Fibroblast of lung (primary cell): ENCODE measurements around the gene CCR5. TPM values are rescaled to one million over a fixed set of nuclear protein-coding genes. Genes with fewer than 3 reads are reported as not detected.

ENCODE experiments used
- DNase-seq, 2 donors: peaks; one replicate each; pipeline versions ENCODE4 v3.0.0 to v3.0.0-alpha.2; 2010; ENCODE audit warnings: low read depth in 2 of 2
- H2AFZ ChIP-seq: 2 replicates; pipeline ENCODE4 v1.5.1; 2012; ENCODE audit warnings: low read length, control low read depth, inconsistent platforms
- H3K27ac ChIP-seq: 2 replicates; pipeline ENCODE4 v1.5.1; 2011; ENCODE audit warnings: low read length, control low read depth; ENCODE audit not compliant: insufficient read depth
- H3K27me3 ChIP-seq: 2 replicates; pipeline ENCODE4 v1.5.1; 2011; ENCODE audit warnings: mild to moderate bottlenecking, low read length; ENCODE audit not compliant: control insufficient read depth, insufficient read depth
- H3K36me3 ChIP-seq: 2 replicates; pipeline ENCODE4 v1.5.1; 2011; ENCODE audit warnings: low read length; ENCODE audit not compliant: control insufficient read depth, insufficient read depth
- H3K4me1 ChIP-seq: 2 replicates; pipeline ENCODE4 v1.5.1; 2011; ENCODE audit warnings: low read length; ENCODE audit not compliant: control insufficient read depth, insufficient read depth; ENCODE audit errors: extremely low read depth
- H3K4me2 ChIP-seq: 2 replicates; pipeline ENCODE4 v1.5.1; 2011; ENCODE audit warnings: low read length, control low read depth; ENCODE audit not compliant: insufficient read depth; ENCODE audit errors: extremely low read depth
- H3K4me3 ChIP-seq, 4 experiments: fragments of 200-600 bp in 1 of 4; sonication (generic) in 1 of 4; replicated peaks in 1 of 4; 2 replicates each; pipeline ENCODE4 v1.5.1; 2011 to 2016; ENCODE audit warnings: low read length in 4 of 4, low read depth in 3 of 4, mild to moderate bottlenecking in 3 of 4, control low read depth in 2 of 4, inconsistent platforms in 1 of 4, mixed read lengths in 1 of 4; ENCODE audit not compliant: insufficient read depth in 1 of 4; ENCODE audit errors: control extremely low read depth in 1 of 4
- H3K79me2 ChIP-seq: 2 replicates; pipeline ENCODE4 v1.5.1; 2012; ENCODE audit warnings: mild to moderate bottlenecking, low read length, inconsistent platforms; ENCODE audit not compliant: control insufficient read depth, insufficient read depth
- H3K9ac ChIP-seq: 2 replicates; pipeline ENCODE4 v1.5.1; 2011; ENCODE audit warnings: mild to moderate bottlenecking, low read length, control low read depth; ENCODE audit not compliant: insufficient read depth
- H3K9me3 ChIP-seq: 2 replicates; pipeline ENCODE4 v1.5.1; 2012; ENCODE audit warnings: low read depth, low read length; ENCODE audit not compliant: control insufficient read depth, insufficient read depth
- H4K20me1 ChIP-seq: 2 replicates; pipeline ENCODE4 v1.5.1; 2011; ENCODE audit warnings: low read length; ENCODE audit not compliant: control insufficient read depth, insufficient read depth; ENCODE audit errors: extremely low read depth
- EZH2 ChIP-seq: IDR thresholded peaks from 2 replicates; pipeline ENCODE4 v1.5.1; 2012; ENCODE audit warnings: low read length, control low read depth, mild to moderate bottlenecking; ENCODE audit errors: missing control alignments
- polyA plus RNA-seq, 2 donors: library from polyadenylated mRNA; depleted of rRNA in 1 of 2; stranded (reverse) in 1 of 2; unstranded in 1 of 2; fragments of >200 nt; gene quantifications; 2 replicates each; pipeline ENCODE4 v1.2.1, GENCODE V29; 2011 to 2012; ENCODE audit warnings: missing spikeins in 1 of 2
- total RNA-seq: library from RNA; depleted of rRNA; stranded (reverse); fragments of >200 nt; gene quantifications from 2 replicates; pipeline ENCODE4 v1.2.1, GENCODE V29; 2014
- TF ChIP-seq, protein P1 (sequence below), 2 donors: IDR thresholded peaks in 1 of 2; conservative IDR thresholded peaks in 1 of 2; 1 replicate in 1 of 2; 2 replicates in 1 of 2; pipeline ENCODE4 v1.5.1; 2011 to 2012; ENCODE audit warnings: low read length in 2 of 2, control low read depth in 1 of 2, inconsistent platforms in 1 of 2, low read depth in 1 of 2, mild to moderate bottlenecking in 1 of 2

Gene CCR5
- total and polyA plus RNA-seq, 2 donors (not counting 1 experiment from before 2014, with no cell fraction given): under 0.01 to 0.15 TPM

DNA sequence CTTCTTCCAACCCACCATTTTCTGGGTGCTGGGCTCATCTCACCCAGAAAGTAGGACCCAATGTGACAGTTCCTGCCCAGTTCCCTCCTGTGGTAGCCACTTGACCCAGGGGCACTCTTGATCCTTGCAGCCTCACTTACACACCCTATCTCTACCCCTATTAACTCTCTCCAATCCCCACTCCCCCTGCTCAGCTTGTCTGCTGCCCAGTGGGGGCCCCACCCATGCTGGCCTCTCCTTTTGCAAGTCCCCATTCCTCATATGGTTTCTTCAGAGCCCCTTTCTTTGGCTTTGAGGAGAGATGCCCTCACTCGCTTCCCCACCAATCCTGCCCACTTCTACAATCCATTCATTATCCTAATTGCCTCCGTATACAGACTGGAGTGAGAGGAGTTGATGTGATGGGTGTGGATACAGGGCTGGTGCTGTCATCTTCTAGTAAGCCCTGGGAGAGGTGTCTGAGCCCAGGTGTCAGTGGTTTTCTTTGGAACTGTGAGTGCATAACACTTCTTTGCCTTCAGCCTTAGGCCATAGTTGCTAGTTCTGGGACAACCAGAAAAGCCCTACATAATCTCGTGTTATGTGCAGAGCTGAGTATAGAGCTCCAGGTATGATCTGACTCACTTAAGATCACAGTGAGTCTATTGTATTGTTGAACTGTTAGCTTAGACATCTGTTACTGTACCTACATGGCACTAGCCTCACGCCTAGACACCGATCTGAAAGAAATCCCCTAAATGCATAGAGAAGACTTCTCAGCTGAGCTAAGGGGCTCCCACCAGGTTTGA is 4.8 kb upstream of the CCR5 start:
- no peak overlapping the region for H3K27ac ChIP-seq
- H4K20me1 ChIP-seq: no peaks in the 10 kb centered on the region
- DNase-seq: no peak
- no peak overlapping the region for H3K4me3 ChIP-seq
- peaks cover 4% of the 10 kb centered on the region for H3K27me3 ChIP-seq
- H2AFZ ChIP-seq: no peak overlapping the region
- H3K9me3 ChIP-seq: no peaks in the 10 kb centered on the region
- no peaks in the 10 kb centered on the region for H3K4me1 ChIP-seq
- TF ChIP-seq, protein P1, sequence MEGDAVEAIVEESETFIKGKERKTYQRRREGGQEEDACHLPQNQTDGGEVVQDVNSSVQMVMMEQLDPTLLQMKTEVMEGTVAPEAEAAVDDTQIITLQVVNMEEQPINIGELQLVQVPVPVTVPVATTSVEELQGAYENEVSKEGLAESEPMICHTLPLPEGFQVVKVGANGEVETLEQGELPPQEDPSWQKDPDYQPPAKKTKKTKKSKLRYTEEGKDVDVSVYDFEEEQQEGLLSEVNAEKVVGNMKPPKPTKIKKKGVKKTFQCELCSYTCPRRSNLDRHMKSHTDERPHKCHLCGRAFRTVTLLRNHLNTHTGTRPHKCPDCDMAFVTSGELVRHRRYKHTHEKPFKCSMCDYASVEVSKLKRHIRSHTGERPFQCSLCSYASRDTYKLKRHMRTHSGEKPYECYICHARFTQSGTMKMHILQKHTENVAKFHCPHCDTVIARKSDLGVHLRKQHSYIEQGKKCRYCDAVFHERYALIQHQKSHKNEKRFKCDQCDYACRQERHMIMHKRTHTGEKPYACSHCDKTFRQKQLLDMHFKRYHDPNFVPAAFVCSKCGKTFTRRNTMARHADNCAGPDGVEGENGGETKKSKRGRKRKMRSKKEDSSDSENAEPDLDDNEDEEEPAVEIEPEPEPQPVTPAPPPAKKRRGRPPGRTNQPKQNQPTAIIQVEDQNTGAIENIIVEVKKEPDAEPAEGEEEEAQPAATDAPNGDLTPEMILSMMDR (conservative IDR thresholded peaks at IDR 0.05 in 1 of 2, IDR thresholded peaks at IDR 0.05 in 1 of 2; ENCODE audit: low read depth in 1 of 2, low read length in 2 of 2): no peak
- no peak for TF ChIP-seq EZH2
- H3K79me2 ChIP-seq: no peaks in the 10 kb centered on the region
- no peak overlapping the region for H3K4me2 ChIP-seq
- H3K36me3 ChIP-seq: no peaks in the 10 kb centered on the region
- H3K9ac ChIP-seq: no peak overlapping the region

DNA sequence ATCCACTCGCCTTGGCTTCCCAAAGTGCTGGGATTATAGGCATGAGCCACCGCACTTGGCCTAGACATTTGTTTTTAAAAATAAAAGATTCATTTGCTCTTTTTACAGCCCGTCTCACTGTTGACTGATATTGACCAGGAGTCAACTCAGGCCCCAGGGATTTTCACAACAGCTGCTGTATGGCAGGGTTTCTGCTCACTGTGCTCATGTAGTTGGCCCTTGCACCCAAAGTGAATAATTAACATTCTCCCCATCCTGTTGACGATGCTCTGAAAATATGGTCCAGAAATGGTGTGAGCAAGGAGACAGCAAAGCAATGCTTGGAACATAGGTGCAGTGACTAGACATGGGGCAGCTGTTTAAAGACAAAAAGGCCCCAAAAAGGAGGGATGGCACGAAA is 2.9 kb upstream of the CCR5 start:
- Histone ChIP-seq H3K4me3 (no peak overlapping the region), H3K4me2 (no peak overlapping the region), H3K27me3 (peaks cover 7% of the 10 kb centered on the region), H2AFZ (no peak overlapping the region), H3K9me3 (no peaks in the 10 kb centered on the region), H3K4me1 (no peaks in the 10 kb centered on the region), H3K79me2 (no peaks in the 10 kb centered on the region), H4K20me1 (no peaks in the 10 kb centered on the region), H3K27ac (no peak overlapping the region), H3K36me3 (no peaks in the 10 kb centered on the region), H3K9ac (no peak overlapping the region)
- TF ChIP-seq, protein P1 (conservative IDR thresholded peaks at IDR 0.05 in 1 of 2, IDR thresholded peaks at IDR 0.05 in 1 of 2; ENCODE audit: low read depth in 1 of 2, low read length in 2 of 2): no peak
- no peak for TF ChIP-seq EZH2
- DNase-seq: no peak

DNA sequence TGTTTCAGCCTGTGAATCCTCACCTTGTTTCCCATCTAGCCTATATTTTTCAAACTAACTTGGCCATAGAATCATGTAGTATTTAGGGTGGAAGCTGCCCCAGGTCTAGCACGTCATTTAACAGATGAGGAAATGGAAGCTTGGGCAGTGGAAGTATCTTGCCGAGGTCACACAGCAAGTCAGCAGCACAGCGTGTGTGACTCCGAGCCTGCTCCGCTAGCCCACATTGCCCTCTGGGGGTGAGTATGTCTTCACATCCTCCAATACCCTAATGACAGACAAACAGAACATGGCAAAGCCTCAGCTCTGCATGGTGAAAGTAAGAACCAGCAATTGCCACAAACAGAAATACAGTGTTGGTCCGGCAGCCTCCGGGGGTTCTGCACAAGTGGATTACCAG is 2.2 kb upstream of the CCR5 start:
- H4K20me1 ChIP-seq: no peaks in the 10 kb centered on the region
- no peaks in the 10 kb centered on the region for H3K4me1 ChIP-seq
- peaks cover 8% of the 10 kb centered on the region for H3K27me3 ChIP-seq
- no peaks in the 10 kb centered on the region for H3K79me2 ChIP-seq
- H3K4me3 ChIP-seq: no peak overlapping the region
- H3K27ac ChIP-seq: no peak overlapping the region
- H3K9me3 ChIP-seq: no peaks in the 10 kb centered on the region
- no peak overlapping the region for H3K4me2 ChIP-seq
- H3K36me3 ChIP-seq: no peaks in the 10 kb centered on the region
- H3K9ac ChIP-seq: no peak overlapping the region
- H2AFZ ChIP-seq: no peak overlapping the region
- no peak for TF ChIP-seq EZH2
- TF ChIP-seq, protein P1 (conservative IDR thresholded peaks at IDR 0.05 in 1 of 2, IDR thresholded peaks at IDR 0.05 in 1 of 2; ENCODE audit: low read depth in 1 of 2, low read length in 2 of 2): no peak
- DNase-seq: no peak
